GM13977 (cell line): ENCODE results near the gene HADHA.

Source experiments
- DNase-seq: peaks from one replicate; pipeline ENCODE4 v3.0.0; 2012; ENCODE audit warnings: low spot score
- CTCF ChIP-seq: IDR thresholded peaks from 2 replicates; pipeline ENCODE4 v1.5.1; 2012; ENCODE audit warnings: mild to moderate bottlenecking, control low read depth; ENCODE audit not compliant: insufficient read depth; ENCODE audit errors: extremely low read depth, missing control alignments
- in situ Hi-C: fragments of 300-500 bp; cut with MboI; formaldehyde crosslinking; loops from one replicate; pipeline ENCODE4 v1.12.0; 2022; ENCODE audit warnings: low sequenced_read_pairs, low pct_unique_long_range_greater_than_20kb, mixed read lengths, inconsistent platforms; ENCODE audit not compliant: unreplicated experiment

Gene HADHA

DNA sequence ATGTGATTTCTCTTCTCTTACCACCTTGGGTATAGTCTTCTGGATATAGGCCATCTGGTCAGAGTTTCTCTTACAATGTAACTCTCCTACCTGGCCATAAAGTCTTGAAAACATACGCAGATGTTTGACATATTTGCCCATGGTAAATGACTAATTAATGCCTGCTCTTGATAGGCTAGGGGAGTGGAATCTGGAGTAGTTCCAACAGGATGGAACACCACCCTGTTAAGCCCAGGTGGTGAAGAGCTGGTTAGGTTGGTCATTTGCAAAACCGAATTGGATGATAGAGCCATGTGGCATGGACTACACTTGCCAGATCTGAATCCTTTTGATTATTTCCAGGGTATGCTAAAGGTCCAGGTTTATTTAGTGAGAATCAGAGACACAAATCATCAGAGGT is 36.8 kb upstream of the HADHA start:
- DNase-seq = no peak
- no peak for TF ChIP-seq CTCF
- in situ Hi-C loops = no loop called here

DNA sequence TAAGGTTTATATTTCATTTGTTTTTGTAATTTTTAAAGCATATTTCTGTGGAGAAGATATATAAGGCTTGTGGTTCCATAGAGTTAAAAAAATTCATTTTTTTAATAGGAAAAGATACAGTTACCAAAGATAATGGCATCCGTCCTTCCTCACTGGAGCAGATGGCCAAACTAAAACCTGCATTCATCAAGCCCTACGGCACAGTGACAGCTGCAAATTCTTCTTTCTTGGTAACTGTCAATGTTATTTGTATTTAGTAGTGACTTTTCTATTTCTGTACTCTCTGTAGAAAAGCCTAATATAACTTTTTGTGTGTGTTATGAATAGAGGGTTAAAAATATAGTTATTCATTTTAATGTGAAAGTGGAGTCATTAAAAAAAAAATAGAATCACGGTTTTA is 35.5 kb upstream of the HADHA start:
- no peak for DNase-seq
- no peak for TF ChIP-seq CTCF
- in situ Hi-C loops = no loop called here

GRCh38 chr2:26276484-26277227 is 32.2 kb upstream of the HADHA start:
- in situ Hi-C loops = no loop called here
- TF ChIP-seq CTCF = no peak
- no peak for DNase-seq

DNA sequence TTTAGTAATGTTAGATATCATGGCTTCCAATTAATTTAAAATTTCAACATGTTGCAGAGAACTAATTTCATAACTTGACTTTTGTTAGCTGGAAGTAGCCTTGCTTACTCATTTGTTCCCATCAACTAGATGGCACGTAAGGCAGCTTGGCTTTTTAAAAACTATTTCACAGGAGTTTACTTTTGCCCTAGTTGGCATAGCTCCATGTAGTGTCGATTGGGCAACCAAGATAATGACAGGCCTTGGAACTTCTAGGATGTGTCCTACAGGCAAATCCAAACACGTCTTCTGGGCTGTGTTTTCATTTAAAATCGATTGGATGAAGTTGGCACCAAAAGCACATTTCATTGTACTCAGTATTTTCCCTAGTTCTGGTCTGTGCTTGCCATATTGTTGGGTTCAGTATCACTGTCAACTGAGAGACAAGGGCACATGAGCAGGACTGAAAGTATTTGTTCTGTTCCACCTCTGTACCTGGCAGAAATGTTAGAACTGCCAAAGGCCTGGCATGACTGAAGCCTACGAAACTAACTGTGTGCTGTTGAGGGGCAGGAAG is 29.7 kb upstream of the HADHA start:
- no peak for DNase-seq
- TF ChIP-seq CTCF = no peak
- in situ Hi-C loops = no loop called here

DNA sequence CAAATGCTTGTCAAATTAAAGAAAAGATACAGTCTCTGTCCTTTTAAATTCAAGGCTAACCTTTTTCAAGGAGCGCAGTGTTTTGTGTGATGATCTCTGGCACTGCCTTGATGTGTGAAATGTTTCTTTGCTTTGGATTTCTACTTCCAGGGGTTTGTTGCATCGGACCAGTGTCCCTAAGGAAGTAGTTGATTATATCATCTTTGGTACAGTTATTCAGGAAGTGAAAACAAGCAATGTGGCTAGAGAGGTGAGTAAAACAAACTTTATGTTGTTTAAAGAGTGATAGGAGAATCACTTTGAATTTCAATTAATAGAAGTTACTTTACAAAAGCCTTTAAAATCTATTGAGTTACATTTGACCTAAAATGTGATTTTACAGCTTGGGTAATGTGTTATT is 29.1 kb upstream of the HADHA start:
- in situ Hi-C loops = no loop called here
- no peak for DNase-seq
- no peak for TF ChIP-seq CTCF

DNA sequence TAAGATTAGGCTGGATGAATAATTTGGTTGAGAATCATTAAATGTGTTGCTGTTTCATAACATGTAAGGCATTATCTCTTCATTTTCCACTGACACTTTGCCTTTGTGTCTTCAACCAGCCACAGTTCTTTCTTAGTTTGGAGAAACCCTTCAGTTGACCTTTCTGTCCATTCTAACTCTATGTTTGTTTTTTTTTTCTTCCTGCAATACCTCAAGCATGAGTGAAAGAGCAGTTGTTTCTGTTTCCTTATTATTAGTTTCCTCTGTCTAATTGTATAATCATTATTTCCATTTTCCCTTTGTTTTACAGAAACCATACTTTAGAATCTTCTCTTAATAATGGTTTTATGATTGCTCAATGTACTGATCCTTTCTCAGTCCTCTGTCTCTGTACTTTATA is 25.9 kb upstream of the HADHA start:
- no peak for TF ChIP-seq CTCF
- in situ Hi-C loops = no loop called here
- DNase-seq = no peak
